Renal cortex interstitium (tissue), 11 donors: ENCODE measurements around the gene POLN. TPM values are rescaled to one million over a fixed set of nuclear protein-coding genes. Genes with fewer than 3 reads are reported as not detected.

ENCODE experiments used
- DNase-seq, 11 donors: peaks; one replicate each; pipeline ENCODE4 v3.0.0-alpha.2; 2013; ENCODE audit warnings: low read depth in 9 of 11, low spot score in 4 of 11; ENCODE audit errors: extremely low read depth in 1 of 11
- polyA plus RNA-seq, 3 donors: library from polyadenylated mRNA; unstranded; fragments of 120-200 nt; gene quantifications; one replicate each; pipeline ENCODE4 v1.2.1, GENCODE V29; 2013; ENCODE audit not compliant: insufficient read length in 3 of 3

POLN gene
- polyA plus RNA-seq, 3 donors, result 2.9 to 5.0 (median 3.1) TPM

GRCh38 chr4:2142630-2143427 is 99.1 kb downstream of the POLN start:
- no peak for DNase-seq

- no peak for DNase-seq
Measured at GRCh38 chr4:2141762-2142451, 100.0 kb downstream of the POLN start.

- DNase-seq, result no peak
Measured at GRCh38 chr4:2141022-2141761, 100.7 kb downstream of the POLN start.

GRCh38 chr4:2138846-2139500 is 102.9 kb downstream of the POLN start:
- DNase-seq, result no peak

GRCh38 chr4:2136726-2137125 is 105.2 kb downstream of the POLN start:
- DNase-seq, result no peak

GRCh38 chr4:2135083-2135482 is 106.8 kb downstream of the POLN start:
- peak in 10 of 11 donors; percentile 2 to 16 (median 10) for DNase-seq

GRCh38 chr4:2132438-2132837 is 109.5 kb downstream of the POLN start:
- DNase-seq, result no peak

- DNase-seq, result no peak
Measured at GRCh38 chr4:2127609-2128332, 114.2 kb downstream of the POLN start.

GRCh38 chr4:2126309-2127043 is 115.4 kb downstream of the POLN start:
- no peak for DNase-seq

- no peak for DNase-seq
Measured at GRCh38 chr4:2125831-2126230, 116.1 kb downstream of the POLN start.

- no peak for DNase-seq
Measured at GRCh38 chr4:2125023-2125422, 116.9 kb downstream of the POLN start.

- no peak for DNase-seq
Measured at GRCh38 chr4:2116687-2117400, 125.1 kb downstream of the POLN start.

GRCh38 chr4:2105559-2105958 is 136.4 kb downstream of the POLN start:
- no peak for DNase-seq

GRCh38 chr4:2104556-2105345 is 137.2 kb downstream of the POLN start:
- DNase-seq, result no peak

GRCh38 chr4:2103843-2104547 is 137.9 kb downstream of the POLN start:
- DNase-seq, result no peak
